ENCODE measurements around the gene TRIM37. TPM values are rescaled to one million over a fixed set of nuclear protein-coding genes. Genes with fewer than 3 reads are reported as not detected.

The TRIM37 gene
- total RNA-seq, 1 donor from 2014 or later: 43.9 TPM

- DNase-seq (ENCODE audit: low spot score): no peak
- Mint-ChIP-seq H3K9me3 (ENCODE audit: low read depth) (no peaks in the 10 kb centered on the region), H3K4me3 (ENCODE audit: unreplicated experiment) (no peak overlapping the region), H3K4me1 (ENCODE audit: low read depth) (peaks cover 64% of the 10 kb centered on the region), H3K36me3 (ENCODE audit: low read depth) (peaks cover 16% of the 10 kb centered on the region), H3K27ac (ENCODE audit: unreplicated experiment) (peak overlapping the region; percentile 10), H3K27me3 (ENCODE audit: low read depth) (no peaks in the 10 kb centered on the region)
- TF ChIP-seq CTCF (IDR thresholded peaks at IDR 0.05): no peak
Observed at GRCh38 chr17:58998871-58999270, 107.8 kb downstream of the TRIM37 start.

DNA sequence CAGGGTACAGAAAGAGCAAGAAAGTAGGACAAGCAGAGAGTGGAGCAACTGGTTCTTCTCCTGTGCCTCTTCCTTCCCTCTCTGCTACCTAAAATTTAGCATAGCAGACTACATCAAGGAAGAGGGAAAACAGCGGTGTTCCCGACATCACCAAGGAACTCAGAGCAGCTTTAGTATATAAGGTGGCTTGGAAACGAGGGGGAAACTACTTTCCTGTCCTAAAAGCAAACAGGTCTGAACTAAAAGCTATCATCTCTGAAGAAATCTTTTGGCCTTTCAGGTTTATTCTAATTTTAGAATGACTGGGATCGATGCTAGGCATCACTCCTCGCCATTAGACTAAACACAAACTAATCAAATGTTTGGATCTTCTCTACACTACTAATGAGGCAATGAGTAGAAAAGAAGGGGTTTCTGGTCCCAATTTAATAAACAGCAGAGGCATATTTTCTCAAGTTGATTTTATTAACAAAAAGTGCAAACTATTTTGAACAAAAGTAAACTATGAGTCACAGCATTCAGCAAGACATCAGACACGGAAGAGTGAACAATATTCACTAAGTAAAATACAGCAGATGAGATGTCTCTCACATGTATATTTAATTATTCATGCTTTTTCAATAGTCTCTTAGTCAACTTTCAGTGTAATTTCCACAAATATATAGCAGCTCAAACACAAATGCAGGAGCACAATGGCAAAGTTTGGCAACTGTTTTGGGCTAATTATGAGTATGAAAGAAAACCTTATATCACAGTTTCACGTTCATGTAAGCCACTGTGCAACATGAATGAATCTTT, 108.7 kb downstream of the TRIM37 start:
- TF ChIP-seq CTCF (IDR thresholded peaks at IDR 0.05): no peak
- DNase-seq (ENCODE audit: low spot score): no peak
- Mint-ChIP-seq H3K27me3 (ENCODE audit: low read depth) (no peaks in the 10 kb centered on the region), H3K27ac (ENCODE audit: unreplicated experiment) (peak overlapping the region; percentile 81), H3K4me1 (ENCODE audit: low read depth) (peaks cover 67% of the 10 kb centered on the region), H3K4me3 (ENCODE audit: unreplicated experiment) (no peak overlapping the region), H3K9me3 (ENCODE audit: low read depth) (peaks cover 5% of the 10 kb centered on the region), H3K36me3 (ENCODE audit: low read depth) (peaks cover 20% of the 10 kb centered on the region)

GRCh38 chr17:58996968-58997367, 109.7 kb downstream of the TRIM37 start:
- Mint-ChIP-seq H3K4me3 (ENCODE audit: unreplicated experiment) (no peak overlapping the region), H3K9me3 (ENCODE audit: low read depth) (peaks cover 5% of the 10 kb centered on the region), H3K36me3 (ENCODE audit: low read depth) (peaks cover 23% of the 10 kb centered on the region), H3K27ac (ENCODE audit: unreplicated experiment) (peak overlapping the region; percentile 81), H3K4me1 (ENCODE audit: low read depth) (peaks cover 66% of the 10 kb centered on the region), H3K27me3 (ENCODE audit: low read depth) (no peaks in the 10 kb centered on the region)
- DNase-seq (ENCODE audit: low spot score): no peak
- TF ChIP-seq CTCF (IDR thresholded peaks at IDR 0.05): no peak

GRCh38 chr17:58995247-58995940, 111.3 kb downstream of the TRIM37 start:
- no peaks in the 10 kb centered on the region for H3K27me3 Mint-ChIP-seq (ENCODE audit: low read depth)
- no peak for TF ChIP-seq CTCF (IDR thresholded peaks at IDR 0.05)
- H3K9me3 Mint-ChIP-seq (ENCODE audit: low read depth): peaks cover 7% of the 10 kb centered on the region
- no peak for DNase-seq (ENCODE audit: low spot score)
- H3K4me3 Mint-ChIP-seq (ENCODE audit: unreplicated experiment): peak overlapping the region; percentile 13
- peaks cover 23% of the 10 kb centered on the region for H3K36me3 Mint-ChIP-seq (ENCODE audit: low read depth)
- H3K4me1 Mint-ChIP-seq (ENCODE audit: low read depth): peaks cover 59% of the 10 kb centered on the region
- peak overlapping the region; percentile 85 for H3K27ac Mint-ChIP-seq (ENCODE audit: unreplicated experiment)

DNA sequence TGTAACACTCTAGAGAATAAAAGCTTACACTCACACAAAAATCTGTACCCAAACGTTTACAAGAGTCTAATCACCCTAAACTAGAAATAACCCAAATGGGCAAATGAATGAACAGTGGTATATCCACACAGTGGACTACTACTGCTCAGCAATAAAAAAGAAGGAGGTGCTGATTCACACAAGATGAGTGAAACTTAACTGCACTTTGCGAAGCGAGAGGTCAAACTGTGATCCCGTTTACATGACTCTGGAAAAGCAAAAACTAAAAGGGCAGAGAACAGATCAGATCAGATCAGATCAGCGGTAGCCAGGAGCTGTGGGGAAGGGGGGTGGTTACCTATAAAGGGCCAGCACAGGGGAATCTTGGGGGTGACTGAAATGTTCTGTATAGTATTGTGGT, 113.4 kb downstream of the TRIM37 start:
- DNase-seq (ENCODE audit: low spot score): no peak
- Mint-ChIP-seq H3K36me3 (ENCODE audit: low read depth) (peaks cover 19% of the 10 kb centered on the region), H3K9me3 (ENCODE audit: low read depth) (peaks cover 7% of the 10 kb centered on the region), H3K4me3 (ENCODE audit: unreplicated experiment) (no peak overlapping the region), H3K27me3 (ENCODE audit: low read depth) (no peaks in the 10 kb centered on the region), H3K4me1 (ENCODE audit: low read depth) (peaks cover 50% of the 10 kb centered on the region), H3K27ac (ENCODE audit: unreplicated experiment) (peak overlapping the region; percentile 99)
- no peak for TF ChIP-seq CTCF (IDR thresholded peaks at IDR 0.05)
